ENCODE data around the gene F2R. TPM values are rescaled to one million over a fixed set of nuclear protein-coding genes. Genes with fewer than 3 reads are reported as not detected.
A peak's percentile ranks its signal among the peaks of the same experiment; 100 is the strongest.

F2R gene
- total RNA-seq, 1 donor from 2014 or later, result 41.4 TPM

GRCh38 chr5:76694317-76694716 lies 21.6 kb upstream of the F2R start:
- TF ChIP-seq, protein P1, sequence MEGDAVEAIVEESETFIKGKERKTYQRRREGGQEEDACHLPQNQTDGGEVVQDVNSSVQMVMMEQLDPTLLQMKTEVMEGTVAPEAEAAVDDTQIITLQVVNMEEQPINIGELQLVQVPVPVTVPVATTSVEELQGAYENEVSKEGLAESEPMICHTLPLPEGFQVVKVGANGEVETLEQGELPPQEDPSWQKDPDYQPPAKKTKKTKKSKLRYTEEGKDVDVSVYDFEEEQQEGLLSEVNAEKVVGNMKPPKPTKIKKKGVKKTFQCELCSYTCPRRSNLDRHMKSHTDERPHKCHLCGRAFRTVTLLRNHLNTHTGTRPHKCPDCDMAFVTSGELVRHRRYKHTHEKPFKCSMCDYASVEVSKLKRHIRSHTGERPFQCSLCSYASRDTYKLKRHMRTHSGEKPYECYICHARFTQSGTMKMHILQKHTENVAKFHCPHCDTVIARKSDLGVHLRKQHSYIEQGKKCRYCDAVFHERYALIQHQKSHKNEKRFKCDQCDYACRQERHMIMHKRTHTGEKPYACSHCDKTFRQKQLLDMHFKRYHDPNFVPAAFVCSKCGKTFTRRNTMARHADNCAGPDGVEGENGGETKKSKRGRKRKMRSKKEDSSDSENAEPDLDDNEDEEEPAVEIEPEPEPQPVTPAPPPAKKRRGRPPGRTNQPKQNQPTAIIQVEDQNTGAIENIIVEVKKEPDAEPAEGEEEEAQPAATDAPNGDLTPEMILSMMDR (conservative IDR thresholded peaks at IDR 0.05; ENCODE audit: low read depth, low read length), result no peak

GRCh38 chr5:76695346-76695745 lies 20.6 kb upstream of the F2R start:
- TF ChIP-seq, protein P1 (conservative IDR thresholded peaks at IDR 0.05; ENCODE audit: low read depth, low read length), result no peak

More at GRCh38 chr5:76694317-76694716, 21.6 kb upstream of the F2R start:
- H3K4me3 ChIP-seq (ENCODE audit: low read depth, low read length), result no peak overlapping the region
- DNase-seq (ENCODE audit: low read depth), result no peak

GRCh38 chr5:76696251-76696650 lies 19.7 kb upstream of the F2R start:
- DNase-seq (ENCODE audit: low read depth), result no peak
- TF ChIP-seq, protein P1 (conservative IDR thresholded peaks at IDR 0.05; ENCODE audit: low read depth, low read length), result no peak
- no peak overlapping the region for H3K4me3 ChIP-seq (ENCODE audit: low read depth, low read length)

More at GRCh38 chr5:76695346-76695745, 20.6 kb upstream of the F2R start:
- no peak for DNase-seq (ENCODE audit: low read depth)
- H3K4me3 ChIP-seq (ENCODE audit: low read depth, low read length), result no peak overlapping the region

GRCh38 chr5:76697670-76698069 lies 18.3 kb upstream of the F2R start:
- no peak for DNase-seq (ENCODE audit: low read depth)
- TF ChIP-seq, protein P1 (conservative IDR thresholded peaks at IDR 0.05; ENCODE audit: low read depth, low read length), result no peak
- no peak overlapping the region for H3K4me3 ChIP-seq (ENCODE audit: low read depth, low read length)

DNA sequence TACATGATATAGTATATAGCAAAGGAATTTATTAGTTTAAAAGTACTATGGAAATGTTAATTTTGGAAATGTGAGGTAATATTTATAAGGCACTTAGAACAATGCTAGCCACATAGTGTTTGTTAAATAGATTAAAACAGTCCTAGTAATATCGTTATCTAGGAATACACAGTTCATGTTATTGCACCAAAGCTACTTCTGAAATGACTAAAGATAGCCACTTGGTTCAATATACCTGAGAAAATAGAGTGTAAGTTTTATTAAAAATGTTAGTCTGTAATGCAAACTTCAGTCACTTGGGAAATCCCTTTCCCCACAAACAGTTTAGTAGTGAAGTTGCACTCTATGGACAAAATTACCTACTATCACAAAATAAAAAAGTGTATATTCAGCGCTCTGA lies 15.4 kb upstream of the F2R start:
- no peak for DNase-seq (ENCODE audit: low read depth)
- H3K4me3 ChIP-seq (ENCODE audit: low read depth, low read length), result no peak overlapping the region
- TF ChIP-seq, protein P1 (conservative IDR thresholded peaks at IDR 0.05; ENCODE audit: low read depth, low read length), result no peak

DNA sequence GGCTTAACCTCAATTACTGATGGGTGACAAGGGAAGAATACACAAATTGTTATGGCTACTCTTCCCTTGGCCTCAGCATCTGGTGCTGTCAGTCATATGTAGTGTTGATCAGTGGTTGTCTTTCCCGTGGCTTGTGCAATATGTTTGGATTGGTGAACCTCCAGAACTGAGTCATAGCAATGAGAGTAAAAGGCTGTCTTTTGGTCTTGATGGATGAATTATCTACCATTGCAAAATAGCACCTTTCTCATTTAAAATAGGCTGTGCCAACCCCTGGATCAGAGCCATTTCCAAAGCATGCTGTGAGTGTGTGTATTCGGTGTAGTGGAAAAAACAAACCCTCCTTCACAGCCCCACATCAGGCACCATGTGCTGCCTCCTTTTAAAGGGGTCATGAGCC lies 14.6 kb upstream of the F2R start:
- TF ChIP-seq, protein P1 (conservative IDR thresholded peaks at IDR 0.05; ENCODE audit: low read depth, low read length), result no peak
- H3K4me3 ChIP-seq (ENCODE audit: low read depth, low read length), result no peak overlapping the region
- DNase-seq (ENCODE audit: low read depth), result peak; percentile 87

DNA sequence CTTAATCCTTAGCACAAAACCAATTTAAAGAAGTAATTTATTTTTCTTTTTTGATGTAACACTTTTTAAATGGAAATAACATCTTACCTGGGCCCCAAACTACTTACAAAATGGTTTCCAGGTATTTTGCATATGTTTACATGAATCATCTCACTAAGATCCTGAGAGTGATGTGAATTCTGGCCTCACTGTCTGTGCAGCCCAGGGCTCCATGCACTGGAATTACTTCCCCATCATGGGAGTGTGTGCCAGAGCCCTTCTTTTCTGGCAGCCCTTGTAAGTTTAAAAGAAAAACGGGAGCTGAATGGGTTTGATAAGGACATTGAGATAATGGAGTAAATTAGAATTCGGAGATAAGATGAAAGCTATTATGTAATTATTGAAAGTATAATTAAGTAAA lies 12.2 kb upstream of the F2R start:
- TF ChIP-seq, protein P1 (conservative IDR thresholded peaks at IDR 0.05; ENCODE audit: low read depth, low read length), result no peak
- DNase-seq (ENCODE audit: low read depth), result no peak

More for the DNA sequence above, 12.2 kb upstream of the F2R start:
- no peak overlapping the region for H3K4me3 ChIP-seq (ENCODE audit: low read depth, low read length)
